D721Med (cell line): ENCODE measurements around the gene LRRN2.

Source experiments
- DNase-seq: peaks from one replicate; pipeline ENCODE4 v3.0.0; 2011; ENCODE audit warnings: low spot score; ENCODE audit not compliant: insufficient read length
- FAIRE-seq: peaks from 2 replicates; lab custom pipeline; 2011; peaks lifted over from hg19 to GRCh38; lab: Jason Lieb, UNC
- TF ChIP-seq, protein P1 (sequence below): IDR thresholded peaks from 2 replicates; pipeline ENCODE4 v1.5.1; 2012; ENCODE audit warnings: mild to moderate bottlenecking, control low read depth; ENCODE audit not compliant: insufficient read depth; ENCODE audit errors: missing control alignments

The LRRN2 gene

DNA sequence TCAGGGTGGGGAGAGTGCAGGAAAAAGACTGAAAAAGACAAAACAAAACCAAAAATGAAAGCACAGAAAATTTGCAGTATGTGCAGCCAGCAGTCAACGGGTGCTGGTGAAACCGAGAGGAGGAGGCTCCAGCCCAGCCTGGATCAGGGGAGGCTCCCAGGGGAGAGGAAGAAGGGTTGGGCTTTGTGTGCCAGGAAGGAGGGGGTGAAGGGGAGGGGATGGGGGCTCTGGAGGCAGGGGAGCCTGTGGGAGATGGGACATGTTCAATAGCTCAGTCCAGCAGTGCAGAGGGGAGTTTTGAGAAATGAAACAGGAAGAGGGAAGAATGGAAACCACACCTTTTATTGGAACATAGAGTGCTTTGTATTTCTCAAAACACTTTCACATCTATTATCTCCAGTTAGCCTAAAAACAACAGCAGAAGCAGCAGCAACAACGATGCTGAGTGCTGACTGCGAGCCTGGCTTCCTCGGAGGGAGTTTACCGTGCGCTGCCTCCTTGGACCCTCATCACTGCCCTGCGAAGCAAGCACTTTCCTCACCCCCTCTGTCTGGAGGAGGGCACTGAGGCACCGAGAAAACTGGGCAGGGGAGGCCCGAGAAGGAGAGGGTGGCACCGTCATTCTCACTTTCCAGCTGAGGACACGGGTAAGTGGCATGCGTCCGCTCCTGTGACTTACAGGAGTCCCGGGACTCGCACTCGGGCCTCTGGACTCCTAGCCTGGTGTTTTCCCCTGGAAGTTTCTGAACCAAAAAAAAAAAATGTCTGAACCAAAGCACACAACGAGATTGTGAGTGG lies 106.5 kb downstream of the LRRN2 start:
- DNase-seq (no peak), FAIRE-seq (no peak)
- TF ChIP-seq, protein P1, sequence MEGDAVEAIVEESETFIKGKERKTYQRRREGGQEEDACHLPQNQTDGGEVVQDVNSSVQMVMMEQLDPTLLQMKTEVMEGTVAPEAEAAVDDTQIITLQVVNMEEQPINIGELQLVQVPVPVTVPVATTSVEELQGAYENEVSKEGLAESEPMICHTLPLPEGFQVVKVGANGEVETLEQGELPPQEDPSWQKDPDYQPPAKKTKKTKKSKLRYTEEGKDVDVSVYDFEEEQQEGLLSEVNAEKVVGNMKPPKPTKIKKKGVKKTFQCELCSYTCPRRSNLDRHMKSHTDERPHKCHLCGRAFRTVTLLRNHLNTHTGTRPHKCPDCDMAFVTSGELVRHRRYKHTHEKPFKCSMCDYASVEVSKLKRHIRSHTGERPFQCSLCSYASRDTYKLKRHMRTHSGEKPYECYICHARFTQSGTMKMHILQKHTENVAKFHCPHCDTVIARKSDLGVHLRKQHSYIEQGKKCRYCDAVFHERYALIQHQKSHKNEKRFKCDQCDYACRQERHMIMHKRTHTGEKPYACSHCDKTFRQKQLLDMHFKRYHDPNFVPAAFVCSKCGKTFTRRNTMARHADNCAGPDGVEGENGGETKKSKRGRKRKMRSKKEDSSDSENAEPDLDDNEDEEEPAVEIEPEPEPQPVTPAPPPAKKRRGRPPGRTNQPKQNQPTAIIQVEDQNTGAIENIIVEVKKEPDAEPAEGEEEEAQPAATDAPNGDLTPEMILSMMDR = no peak

DNA sequence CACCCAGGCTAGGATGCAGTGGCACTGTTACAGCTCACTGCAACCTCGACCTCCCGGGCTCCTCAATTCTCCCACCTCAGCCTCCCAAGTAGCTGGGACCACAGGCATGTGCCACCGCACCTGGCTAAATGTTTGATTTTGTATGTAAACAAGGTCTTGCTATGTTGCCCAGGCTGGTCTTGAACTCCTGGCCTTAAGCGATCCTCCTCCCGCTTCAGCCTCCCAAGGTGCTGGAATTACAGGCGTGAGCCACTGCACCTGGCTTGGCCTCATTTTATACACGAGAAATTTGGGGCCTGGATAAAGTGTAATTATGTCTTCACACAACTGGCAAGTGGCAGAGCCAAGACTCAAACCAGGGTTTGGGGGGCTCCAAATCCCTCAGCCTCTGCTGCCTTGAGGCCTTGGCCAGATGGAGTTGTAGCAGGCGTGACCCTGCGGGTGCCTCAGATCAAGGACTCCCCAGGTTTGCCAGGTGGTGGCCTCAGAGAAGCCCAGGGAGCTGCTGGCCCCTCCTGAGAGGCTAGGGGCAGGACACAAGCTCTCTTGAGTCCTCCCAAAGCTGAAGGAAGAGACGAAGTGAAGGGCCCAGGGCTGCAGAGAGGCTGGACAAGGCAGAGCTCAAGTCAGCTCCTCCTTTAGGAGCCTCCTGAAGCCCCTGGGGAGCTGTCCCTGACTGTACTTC lies 107.6 kb downstream of the LRRN2 start:
- no peak for FAIRE-seq
- TF ChIP-seq, protein P1 = no peak
- DNase-seq = no peak

DNA sequence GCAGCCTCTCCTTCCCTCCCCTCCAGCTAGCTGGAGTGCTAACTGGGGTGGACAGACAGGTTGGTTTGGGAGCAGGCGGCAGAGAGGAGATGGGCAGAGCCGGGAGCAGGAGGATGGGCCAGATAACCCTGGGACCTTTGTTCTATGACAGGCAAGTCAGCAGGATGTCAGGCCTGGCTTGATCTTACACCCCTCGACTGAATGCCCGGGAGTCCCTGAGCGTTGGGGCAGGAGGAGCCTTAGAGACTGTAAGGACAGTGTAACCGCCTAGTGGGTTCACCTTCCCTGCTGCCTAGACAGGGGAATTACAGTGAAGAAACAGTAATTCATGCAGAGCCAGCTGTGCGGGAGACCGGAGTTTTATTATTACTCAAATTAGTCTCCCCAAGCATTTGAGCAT lies 109.1 kb downstream of the LRRN2 start:
- TF ChIP-seq, protein P1 = no peak
- no peak for DNase-seq
- no peak for FAIRE-seq

DNA sequence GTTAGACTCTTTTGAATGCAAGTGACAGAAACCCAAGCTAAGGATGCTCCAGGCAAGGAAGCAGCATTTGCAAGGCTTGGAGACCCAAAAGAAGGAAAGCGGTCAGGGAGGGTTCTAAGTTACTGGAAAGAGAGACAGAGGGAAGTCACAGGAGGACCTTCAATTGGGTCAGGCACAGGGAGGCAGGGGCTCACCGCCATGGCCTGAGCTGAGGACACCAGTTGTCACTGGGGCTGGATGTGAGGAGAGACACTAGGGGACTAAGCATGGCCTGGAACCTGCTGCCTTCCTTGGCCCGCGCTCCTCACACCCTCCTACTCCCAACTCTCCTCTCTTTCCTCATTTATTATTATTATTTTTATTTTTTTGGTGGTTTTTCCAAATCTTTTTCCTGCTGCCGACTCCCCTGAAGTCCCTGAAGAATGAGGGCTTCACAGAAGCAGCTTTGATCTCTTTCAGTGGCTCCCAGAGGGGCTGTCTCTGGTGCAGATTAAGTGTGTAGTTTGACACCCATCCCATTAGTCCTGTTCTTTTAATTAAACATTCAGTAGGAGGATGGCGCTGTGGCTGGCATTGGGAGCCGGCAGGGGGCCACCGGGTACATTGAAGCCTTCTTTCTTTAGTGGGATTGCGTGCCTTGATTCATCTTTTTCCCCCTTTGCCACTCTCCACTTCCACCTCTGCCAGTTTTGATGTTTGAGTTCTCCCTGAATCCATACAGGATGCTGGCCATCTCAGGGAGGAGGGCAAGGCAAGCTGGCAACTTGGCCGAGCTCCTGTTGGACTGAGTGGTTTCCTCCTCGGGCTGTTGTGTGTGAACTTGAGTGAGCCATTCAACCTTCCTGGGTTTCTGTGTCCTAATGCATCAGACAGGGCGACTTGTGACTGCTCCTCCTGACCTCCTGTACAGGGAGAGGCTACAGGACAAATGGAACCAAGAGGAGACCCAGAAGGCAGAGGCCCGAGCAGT lies 110.0 kb downstream of the LRRN2 start:
- DNase-seq = peak; percentile 43
- TF ChIP-seq, protein P1 = peak; percentile 30
- FAIRE-seq = no peak

DNA sequence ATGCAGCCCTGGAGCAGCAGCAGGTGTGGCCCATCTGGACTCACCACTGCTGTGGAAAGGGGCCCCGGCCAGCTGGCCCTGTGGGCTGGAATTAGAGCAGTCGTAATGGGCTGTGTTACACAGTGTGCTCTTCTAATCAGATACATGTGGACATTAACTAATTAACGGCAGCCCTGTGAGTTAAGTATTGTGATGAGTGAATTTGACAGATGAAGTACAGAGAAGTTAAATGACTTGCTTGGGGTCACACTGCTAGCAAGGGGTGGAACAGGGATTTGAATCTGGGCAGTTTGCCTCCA lies 110.7 kb downstream of the LRRN2 start:
- peak; percentile 60 for FAIRE-seq
- TF ChIP-seq, protein P1 = no peak

DNA sequence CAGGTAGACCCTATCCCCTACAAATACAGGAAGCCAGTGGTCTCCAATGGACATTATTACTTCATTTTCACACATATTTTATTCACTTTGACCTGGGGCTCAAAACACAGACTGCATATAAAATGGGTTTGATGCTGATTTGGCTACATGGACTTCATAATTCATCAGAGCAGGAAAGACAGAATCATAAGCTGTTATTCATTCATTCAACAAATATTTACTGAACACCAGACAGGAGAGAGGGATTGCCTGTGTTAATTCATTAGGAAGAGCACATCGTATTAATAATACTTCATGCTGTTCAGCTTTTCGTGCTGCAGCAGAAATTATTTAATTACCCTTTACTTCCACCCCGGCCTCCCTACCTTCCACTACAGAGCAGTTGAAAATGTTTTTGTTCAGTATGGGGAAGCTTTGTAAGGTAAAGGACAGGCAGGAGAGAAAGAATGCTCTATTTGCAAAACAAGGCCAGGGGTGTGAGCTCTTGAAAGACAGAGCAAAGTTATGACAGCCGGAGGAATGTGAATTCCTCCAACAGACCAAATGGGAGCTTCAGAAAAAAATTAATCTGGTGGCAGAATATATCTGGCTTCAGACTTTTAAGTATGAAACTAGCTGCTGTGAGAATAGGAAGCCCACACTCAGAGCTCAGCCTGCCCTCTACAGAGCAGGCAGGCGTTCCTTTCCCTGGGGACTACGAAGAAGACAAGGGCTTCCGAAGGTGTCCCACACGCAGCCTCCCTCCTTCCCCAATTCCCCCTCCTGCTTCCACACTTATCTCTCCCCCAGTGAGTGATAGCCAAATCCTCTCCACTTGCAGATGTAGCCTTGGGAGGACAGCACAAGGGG lies 111.3 kb downstream of the LRRN2 start:
- DNase-seq (no peak), FAIRE-seq (peak; percentile 63)
- TF ChIP-seq, protein P1 = no peak

More for the DNA sequence above, 110.7 kb downstream of the LRRN2 start:
- peak; percentile 53 for DNase-seq
